ENCODE measurements around the gene LAMB3.

Gene LAMB3

GRCh38 chr1:209633335-209633997 lies 18.8 kb downstream of the LAMB3 start:
- no peak overlapping the region for H3K27ac ChIP-seq
- TF ChIP-seq ZFX (IDR thresholded peaks at IDR 0.05; ENCODE audit: borderline replicate concordance) (no peak), CTCF (IDR thresholded peaks at IDR 0.05) (no peak)

- no peak overlapping the region for H3K27ac ChIP-seq
- TF ChIP-seq ZFX (IDR thresholded peaks at IDR 0.05; ENCODE audit: borderline replicate concordance) (no peak), CTCF (IDR thresholded peaks at IDR 0.05) (no peak)
Measured at GRCh38 chr1:209630383-209631225, 21.6 kb downstream of the LAMB3 start.

GRCh38 chr1:209629621-209630382 lies 22.4 kb downstream of the LAMB3 start:
- TF ChIP-seq CTCF (IDR thresholded peaks at IDR 0.05): no peak
- TF ChIP-seq ZFX (IDR thresholded peaks at IDR 0.05; ENCODE audit: borderline replicate concordance): no peak
- H3K27ac ChIP-seq: no peak overlapping the region

- no peak for TF ChIP-seq CTCF (IDR thresholded peaks at IDR 0.05)
- TF ChIP-seq ZFX (IDR thresholded peaks at IDR 0.05; ENCODE audit: borderline replicate concordance): no peak
- no peak overlapping the region for H3K27ac ChIP-seq
Measured at GRCh38 chr1:209628618-209629299, 23.5 kb downstream of the LAMB3 start.

- H3K27ac ChIP-seq: no peak overlapping the region
- TF ChIP-seq ZFX (IDR thresholded peaks at IDR 0.05; ENCODE audit: borderline replicate concordance): no peak
- TF ChIP-seq CTCF (IDR thresholded peaks at IDR 0.05): peak; percentile 99
Measured at GRCh38 chr1:209627732-209628196, 24.5 kb downstream of the LAMB3 start.

- TF ChIP-seq CTCF (IDR thresholded peaks at IDR 0.05) (no peak), ZFX (IDR thresholded peaks at IDR 0.05; ENCODE audit: borderline replicate concordance) (no peak)
- H3K27ac ChIP-seq: no peak overlapping the region
Measured at GRCh38 chr1:209627027-209627731, 25.0 kb downstream of the LAMB3 start.

Data from 22Rv1 (cell line).